ENCODE measurements around the gene SLC7A7. TPM values are rescaled to one million over a fixed set of nuclear protein-coding genes. Genes with fewer than 3 reads are reported as not detected.

Gene SLC7A7
- total and polyA plus RNA-seq, 2 of the 13 experiments (the other 11 are each of a cell fraction or from before 2014, with no cell fraction given): 0.13 to 0.63 TPM

DNA sequence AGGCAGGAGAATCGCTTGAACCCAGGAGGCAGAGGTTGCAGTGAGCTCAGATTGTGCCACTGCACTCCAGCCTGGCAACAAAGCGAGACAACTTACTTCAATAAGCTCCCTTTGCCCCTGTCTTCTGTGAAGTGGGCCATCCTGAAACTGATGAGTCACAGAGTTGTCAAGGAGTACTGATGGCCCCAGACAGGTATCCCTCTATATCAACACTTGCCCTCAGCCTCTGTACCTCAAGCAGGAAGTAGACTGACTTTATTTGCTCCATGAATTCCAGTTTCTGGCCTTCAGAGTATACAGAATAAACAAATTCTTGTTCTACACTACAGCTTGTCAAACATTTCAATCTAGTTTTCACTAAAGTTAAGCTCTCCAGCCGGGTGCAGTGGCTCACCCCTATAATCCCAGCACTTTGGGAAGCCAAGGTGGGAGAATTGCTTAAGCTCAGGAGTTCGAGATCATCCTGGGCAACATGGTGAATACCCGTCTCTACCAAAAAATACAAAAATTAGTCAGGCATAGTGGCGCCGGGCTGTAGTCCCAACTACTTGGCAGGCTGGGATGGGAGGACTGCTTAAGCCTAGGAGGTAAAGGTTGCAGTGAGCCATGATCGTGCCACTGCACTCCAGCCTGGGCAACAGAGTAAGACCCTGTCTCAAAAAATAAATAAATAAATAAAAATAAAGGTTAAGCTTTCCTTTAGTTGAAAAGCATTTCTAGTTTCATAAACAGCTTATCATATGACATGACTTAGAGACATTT is 39.9 kb upstream of the SLC7A7 start (continued):
- TF ChIP-seq ZBTB20 (CRISPR knock-in tag; IDR thresholded peaks at IDR 0.05; ENCODE audit: borderline replicate concordance, low read depth) (peak; percentile 55; the same call in 1 of the 2 replicates), ZC3H13 (CRISPR knock-in tag; IDR thresholded peaks at IDR 0.05) (no peak), ZBTB10 (CRISPR knock-in tag; IDR thresholded peaks at IDR 0.05; ENCODE audit: borderline replicate concordance) (0 out of 2 replicates have a peak, but pooled peaks have one; percentile 34), ETV6 (CRISPR knock-in tag; conservative IDR thresholded peaks at IDR 0.05) (no peak), ATM (IDR thresholded peaks at IDR 0.05; ENCODE audit: borderline replicate concordance) (no peak), GLMP (CRISPR knock-in tag; IDR thresholded peaks at IDR 0.05; ENCODE audit: borderline replicate concordance) (no peak), LCORL (IDR thresholded peaks at IDR 0.05) (no peak), LCORL (CRISPR knock-in tag; IDR thresholded peaks at IDR 0.05) (peak; percentile 68), ZNF460 (CRISPR knock-in tag; IDR thresholded peaks at IDR 0.05; ENCODE audit: borderline replicate concordance) (no peak), ZFY (CRISPR knock-in tag; IDR thresholded peaks at IDR 0.05) (no peak), ATF5 (CRISPR knock-in tag; IDR thresholded peaks at IDR 0.05; ENCODE audit: low read depth) (no peak)
- TF ChIP-seq, protein P1, sequence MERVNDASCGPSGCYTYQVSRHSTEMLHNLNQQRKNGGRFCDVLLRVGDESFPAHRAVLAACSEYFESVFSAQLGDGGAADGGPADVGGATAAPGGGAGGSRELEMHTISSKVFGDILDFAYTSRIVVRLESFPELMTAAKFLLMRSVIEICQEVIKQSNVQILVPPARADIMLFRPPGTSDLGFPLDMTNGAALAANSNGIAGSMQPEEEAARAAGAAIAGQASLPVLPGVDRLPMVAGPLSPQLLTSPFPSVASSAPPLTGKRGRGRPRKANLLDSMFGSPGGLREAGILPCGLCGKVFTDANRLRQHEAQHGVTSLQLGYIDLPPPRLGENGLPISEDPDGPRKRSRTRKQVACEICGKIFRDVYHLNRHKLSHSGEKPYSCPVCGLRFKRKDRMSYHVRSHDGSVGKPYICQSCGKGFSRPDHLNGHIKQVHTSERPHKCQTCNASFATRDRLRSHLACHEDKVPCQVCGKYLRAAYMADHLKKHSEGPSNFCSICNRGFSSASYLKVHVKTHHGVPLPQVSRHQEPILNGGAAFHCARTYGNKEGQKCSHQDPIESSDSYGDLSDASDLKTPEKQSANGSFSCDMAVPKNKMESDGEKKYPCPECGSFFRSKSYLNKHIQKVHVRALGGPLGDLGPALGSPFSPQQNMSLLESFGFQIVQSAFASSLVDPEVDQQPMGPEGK (CRISPR knock-in tag; IDR thresholded peaks at IDR 0.05): 0 out of 2 replicates have a peak, but pooled peaks have one; percentile 6
- TF ChIP-seq, protein P2, sequence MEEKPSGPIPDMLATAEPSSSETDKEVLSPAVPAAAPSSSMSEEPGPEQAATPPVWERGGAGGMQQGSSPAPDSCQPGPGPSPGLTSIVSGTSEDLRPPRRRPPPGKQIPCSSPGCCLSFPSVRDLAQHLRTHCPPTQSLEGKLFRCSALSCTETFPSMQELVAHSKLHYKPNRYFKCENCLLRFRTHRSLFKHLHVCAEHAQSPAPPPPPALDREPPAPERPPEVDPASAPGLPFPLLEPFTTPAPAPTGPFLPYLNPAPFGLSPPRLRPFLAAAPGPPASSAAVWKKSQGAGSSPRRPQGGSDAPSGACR (CRISPR knock-in tag; IDR thresholded peaks at IDR 0.05): peak; percentile 20; the same call in 1 of the 2 replicates
- TF ChIP-seq, protein P3, sequence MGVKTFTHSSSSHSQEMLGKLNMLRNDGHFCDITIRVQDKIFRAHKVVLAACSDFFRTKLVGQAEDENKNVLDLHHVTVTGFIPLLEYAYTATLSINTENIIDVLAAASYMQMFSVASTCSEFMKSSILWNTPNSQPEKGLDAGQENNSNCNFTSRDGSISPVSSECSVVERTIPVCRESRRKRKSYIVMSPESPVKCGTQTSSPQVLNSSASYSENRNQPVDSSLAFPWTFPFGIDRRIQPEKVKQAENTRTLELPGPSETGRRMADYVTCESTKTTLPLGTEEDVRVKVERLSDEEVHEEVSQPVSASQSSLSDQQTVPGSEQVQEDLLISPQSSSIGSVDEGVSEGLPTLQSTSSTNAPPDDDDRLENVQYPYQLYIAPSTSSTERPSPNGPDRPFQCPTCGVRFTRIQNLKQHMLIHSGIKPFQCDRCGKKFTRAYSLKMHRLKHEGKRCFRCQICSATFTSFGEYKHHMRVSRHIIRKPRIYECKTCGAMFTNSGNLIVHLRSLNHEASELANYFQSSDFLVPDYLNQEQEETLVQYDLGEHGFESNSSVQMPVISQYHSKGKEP (CRISPR knock-in tag; IDR thresholded peaks at IDR 0.05): no peak
- TF ChIP-seq, protein P4, sequence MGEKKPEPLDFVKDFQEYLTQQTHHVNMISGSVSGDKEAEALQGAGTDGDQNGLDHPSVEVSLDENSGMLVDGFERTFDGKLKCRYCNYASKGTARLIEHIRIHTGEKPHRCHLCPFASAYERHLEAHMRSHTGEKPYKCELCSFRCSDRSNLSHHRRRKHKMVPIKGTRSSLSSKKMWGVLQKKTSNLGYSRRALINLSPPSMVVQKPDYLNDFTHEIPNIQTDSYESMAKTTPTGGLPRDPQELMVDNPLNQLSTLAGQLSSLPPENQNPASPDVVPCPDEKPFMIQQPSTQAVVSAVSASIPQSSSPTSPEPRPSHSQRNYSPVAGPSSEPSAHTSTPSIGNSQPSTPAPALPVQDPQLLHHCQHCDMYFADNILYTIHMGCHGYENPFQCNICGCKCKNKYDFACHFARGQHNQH (CRISPR knock-in tag; IDR thresholded peaks at IDR 0.05): 0 out of 2 replicates have a peak, but pooled peaks have one; percentile 17
- TF ChIP-seq, protein P5, sequence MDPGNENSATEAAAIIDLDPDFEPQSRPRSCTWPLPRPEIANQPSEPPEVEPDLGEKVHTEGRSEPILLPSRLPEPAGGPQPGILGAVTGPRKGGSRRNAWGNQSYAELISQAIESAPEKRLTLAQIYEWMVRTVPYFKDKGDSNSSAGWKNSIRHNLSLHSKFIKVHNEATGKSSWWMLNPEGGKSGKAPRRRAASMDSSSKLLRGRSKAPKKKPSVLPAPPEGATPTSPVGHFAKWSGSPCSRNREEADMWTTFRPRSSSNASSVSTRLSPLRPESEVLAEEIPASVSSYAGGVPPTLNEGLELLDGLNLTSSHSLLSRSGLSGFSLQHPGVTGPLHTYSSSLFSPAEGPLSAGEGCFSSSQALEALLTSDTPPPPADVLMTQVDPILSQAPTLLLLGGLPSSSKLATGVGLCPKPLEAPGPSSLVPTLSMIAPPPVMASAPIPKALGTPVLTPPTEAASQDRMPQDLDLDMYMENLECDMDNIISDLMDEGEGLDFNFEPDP (CRISPR knock-in tag; conservative IDR thresholded peaks at IDR 0.05): no peak

All from HepG2 (cell line).